Ovary (tissue), 9 donors: ENCODE measurements around the gene THAP3. TPM values are rescaled to one million over a fixed set of nuclear protein-coding genes. Genes with fewer than 3 reads are reported as not detected.

Experiments
- DNase-seq, 5 donors: peaks; one replicate each; pipeline ENCODE4 v3.0.0-alpha.2; 2019 to 2020
- H3K27ac ChIP-seq, 2 donors: fragments of 200-600 bp; one replicate each; pipeline versions ENCODE4 v1.5.1 to v1.8.0; 2019 to 2022
- H3K27me3 ChIP-seq: fragments of 200-600 bp; one replicate; pipeline ENCODE4 v1.8.0; 2022
- H3K36me3 ChIP-seq: fragments of 200-600 bp; sonication (generic); one replicate; pipeline ENCODE4 v1.5.1; 2019
- H3K4me1 ChIP-seq: one replicate; pipeline ENCODE4 v1.8.1; 2013; ENCODE audit warnings: mild to moderate bottlenecking, moderate library complexity; ENCODE audit not compliant: insufficient read depth
- H3K4me3 ChIP-seq: fragments of 200-600 bp; sonication (generic); one replicate; pipeline ENCODE4 v1.5.1; 2017
- H3K9me3 ChIP-seq, 2 donors: fragments of 200-600 bp in 1 of 2; sonication (generic) in 1 of 2; one replicate each; pipeline versions ENCODE4 v1.5.1 to v1.8.1; 2013 to 2019; ENCODE audit warnings: mild to moderate bottlenecking in 1 of 2, moderate library complexity in 1 of 2
- CTCF ChIP-seq, 3 donors: fragments of 450-650 bp in 2 of 3; fragments of 200-600 bp in 1 of 3; IDR thresholded peaks; one replicate each; pipeline versions ENCODE4 v1.5.1 to v1.8.0; 2016 to 2022; ENCODE audit warnings: antibody characterized with exemption in 3 of 3, mild to moderate bottlenecking in 1 of 3
- EP300 ChIP-seq: sonication (generic); formaldehyde crosslinking; IDR thresholded peaks from one replicate; pipeline ENCODE4 v1.6.1; 2017; ENCODE audit warnings: antibody characterized with exemption
- POLR2A ChIP-seq: fragments of 450-650 bp; IDR thresholded peaks from one replicate; pipeline ENCODE4 v1.6.1; 2017; ENCODE audit warnings: antibody characterized with exemption, mild to moderate bottlenecking, moderate library complexity
- WGBS, 3 donors: extraction: QIAGEN DNeasy Blood & Tissue Kit in 1 of 3; methylation state at CpG; one replicate each; pipeline versions ENCODE4 v1.1.5 to v1.1.7; 2013 to 2017; 5-methylcytosine and 5-hydroxymethylcytosine counted together
- intact Hi-C, 4 donors: fragments of 100-400 bp; cut with DNase I; formaldehyde crosslinking; loops; one replicate each; pipeline versions ENCODE4 v1.11.0 to v1.15.1; 2022 to 2023
- polyA plus RNA-seq, 2 donors: library from polyadenylated mRNA; stranded (reverse); fragments of 200-250 nt in 1 of 2; fragments of 350-450 nt in 1 of 2; fragmentation: Illumina TruSeq in 1 of 2; extraction: RNeasy Lipid Tissue Mini Kit (QIAGEN cat#74804) in 1 of 2; gene quantifications; one replicate each; pipeline ENCODE4 v1.2.3, GENCODE V29; 2013 to 2014
- total RNA-seq, 7 donors: library from RNA; depleted of rRNA in 2 of 7; stranded (reverse); fragments of >200 nt in 2 of 7; fragmentation: NEBNext Ultra II Directional in 3 of 7; extraction: Animal tissue kit (Norgen Biotek cat#: 25700) in 3 of 7; gene quantifications; one replicate each; pipeline versions ENCODE4 v1.1.0 to v1.2.4, GENCODE V29; 2016 to 2023
- donor health status: DM: no; HTN: no; CAD: no; lungs with moderate emphysema.
- donor health status: DM: no; HTN: no; CAD: no.
- donor health status: Bipolar disorder and iron deficiency.
- donor health status: DM: yes; HTN: yes; CAD: no.
- donor health status: DM: no; HTN: no; CAD: no.
- donor health status: DM: yes; HTN: yes; CAD: no.

The THAP3 gene
- total and polyA plus RNA-seq, 9 donors, result 5.6 to 33.6 (median 18.8) TPM

- intact Hi-C loops, result loop anchor here in 2 of 4 donors (5.0 to 10.0 kb wide), 2 partner anchors 34 to 76 kb away; partner anchors contain the start of genes NOL9 (in 1 of the 2) and TAS1R1 (in 1 of the 2)
- Histone ChIP-seq H3K27me3 (no peaks in the 10 kb centered on the region), H3K4me3 (no peak overlapping the region), H3K4me1 (peaks cover 3% of the 10 kb centered on the region), H3K27ac (no peak overlapping the region), H3K36me3 (no peaks in the 10 kb centered on the region), H3K9me3 (no peaks in the 10 kb centered on the region)
- 93 to 97% (median 95%) methylated on average over 8 of the region's 8 CpGs for WGBS, 3 donors
- no peak for DNase-seq
- no peak for TF ChIP-seq EP300
- no peak for TF ChIP-seq CTCF (IDR thresholded peaks at IDR 0.05)
- TF ChIP-seq POLR2A, result no peak
Observed at GRCh38 chr1:6631058-6631457, 6.4 kb downstream of the THAP3 start.

GRCh38 chr1:6632588-6633514 lies 8.2 kb downstream of the THAP3 start:
- 75 to 80% (median 77%) methylated on average over 28 to 30 of the region's 30 CpGs for WGBS, 3 donors

GRCh38 chr1:6634371-6635052 lies 9.8 kb downstream of the THAP3 start:
- no peaks in the 10 kb centered on the region for H3K4me1 ChIP-seq
- TF ChIP-seq CTCF (IDR thresholded peaks at IDR 0.05), result no peak
- TF ChIP-seq EP300, result no peak
- no peak for TF ChIP-seq POLR2A
- no peaks in the 10 kb centered on the region for H3K9me3 ChIP-seq
- no peaks in the 10 kb centered on the region for H3K27me3 ChIP-seq
- no peak overlapping the region for H3K4me3 ChIP-seq
- no peak overlapping the region for H3K27ac ChIP-seq
- H3K36me3 ChIP-seq, result no peaks in the 10 kb centered on the region
- DNase-seq, result peak; percentile 39 to 70 (median 53)
- 57 to 66% (median 62%) methylated on average over 29 of the region's 29 CpGs for WGBS, 3 donors
- intact Hi-C loops, result loop anchor here in 3 of 4 donors (5.0 to 10.0 kb wide), 3 partner anchors 37 to 80 kb away; partner anchors contain the start of genes NOL9 (in 1 of the 3) and TAS1R1 (in 1 of the 3)

More at GRCh38 chr1:6632588-6633514, 8.2 kb downstream of the THAP3 start:
- Histone ChIP-seq H3K27ac (no peak overlapping the region), H3K27me3 (no peaks in the 10 kb centered on the region), H3K4me1 (no peaks in the 10 kb centered on the region), H3K9me3 (no peaks in the 10 kb centered on the region), H3K4me3 (no peak overlapping the region), H3K36me3 (no peaks in the 10 kb centered on the region)
- TF ChIP-seq POLR2A, result no peak
- TF ChIP-seq EP300, result no peak
- TF ChIP-seq CTCF (IDR thresholded peaks at IDR 0.05), result no peak
- DNase-seq, result no peak
- intact Hi-C loops, result loop anchor here in 2 of 4 donors (5.0 to 10.0 kb wide), 2 partner anchors 36 to 78 kb away; partner anchors contain the start of genes NOL9 (in 1 of the 2) and TAS1R1 (in 1 of the 2)

- Histone ChIP-seq H3K27me3 (no peaks in the 10 kb centered on the region), H3K4me3 (no peak overlapping the region), H3K36me3 (no peaks in the 10 kb centered on the region), H3K27ac (no peak overlapping the region), H3K4me1 (no peaks in the 10 kb centered on the region), H3K9me3 (no peaks in the 10 kb centered on the region)
- no peak for TF ChIP-seq EP300
- TF ChIP-seq POLR2A, result no peak
- TF ChIP-seq CTCF (IDR thresholded peaks at IDR 0.05), result no peak
- DNase-seq, result no peak
- intact Hi-C loops, result loop anchor here in 2 of 4 donors (5.0 to 10.0 kb wide), 2 partner anchors 53 to 81 kb away; partner anchors contain the start of genes NOL9 (in 1 of the 2) and TAS1R1 (in 1 of the 2)
- 76 to 85% (median 77%) methylated on average over 20 of the region's 20 CpGs for WGBS, 3 donors
Observed at GRCh38 chr1:6635161-6635909, 10.7 kb downstream of the THAP3 start.
